Heart left ventricle (tissue), 13 donors: ENCODE measurements around the gene TXNDC12.

Source experiments
- CTCF ChIP-seq, 12 donors: fragments of 200-600 bp; sonication (generic) in 4 of 12; IDR thresholded peaks; one replicate each; pipeline versions ENCODE4 v1.5.0 to v1.8.0; 2018 to 2022; ENCODE audit warnings: antibody characterized with exemption in 12 of 12, mild to moderate bottlenecking in 5 of 12
- POLR2A ChIP-seq, 2 donors: fragments of 450-650 bp; IDR thresholded peaks; one replicate each; pipeline ENCODE4 v1.6.1; 2017; ENCODE audit warnings: antibody characterized with exemption in 2 of 2, mild to moderate bottlenecking in 2 of 2, moderate library complexity in 2 of 2
- donor health status: ischemic (EF 13 %, LVEDD 7.1; RV severe dilation, severe dysfunction).
- donor health status: DM: no; HTN: yes; CAD: no.
- donor health status: DM: no; HTN: no; CAD: no.
- donor health status: ischemic (EF 25% LVEDD 6.9; RV normal size, moderate dysfunction).
- donor health status: ischemic (EF 25% LVEDD 5.7; RV mildly dilated, moderate dysfunction).
- donor health status: ischemic (EF 35%, LVEDD 5.7; RV mildly dilated, moderate dysfunction).
- donor health status: nonischemic (EF 11% LVEDD 7.7; RV severe dilation, severe dysfunction).
- donor health status: DM: yes; HTN: yes; CAD: no.
- donor health status: PGD.
- donor health status: ischemic (EF 29% LVEDD 5.4; RV normal size, mild dysfunction).
- donor health status: nonischemic (EF 23%, LVEDD 6.1; RV moderate dilation, normal function).

GRCh38 chr1:51982161-51982560 lies 72.8 kb downstream of the TXNDC12 start:
- no peak for TF ChIP-seq CTCF (IDR thresholded peaks at IDR 0.05)
- TF ChIP-seq POLR2A (IDR thresholded peaks at IDR 0.05): no peak
